B cell (primary cell): Measurements from ENCODE around the gene SRRM2.

Experiments used
- CTCF ChIP-seq: fragments of 200-600 bp; IDR thresholded peaks from one replicate; pipeline ENCODE4 v1.8.0; 2022; ENCODE audit warnings: antibody characterized with exemption, mild to moderate bottlenecking
- EZH2 ChIP-seq: IDR thresholded peaks from 2 replicates; pipeline ENCODE4 v1.6.1; 2012; ENCODE audit warnings: borderline replicate concordance, low read depth, mild to moderate bottlenecking, moderate library complexity, low read length; ENCODE audit not compliant: insufficient read depth, poor library complexity, severe bottlenecking

GRCh38 chr16:2713985-2714774 lies 38.3 kb upstream of the SRRM2 start:
- TF ChIP-seq EZH2 = no peak
- TF ChIP-seq CTCF = no peak
